ENCODE measurements around the gene SORCS2.

Gene SORCS2

GRCh38 chr4:7367864-7368277, 175.5 kb downstream of the SORCS2 start:
- H3K4me3 ChIP-seq (ENCODE audit: low read depth, low read length), result no peak overlapping the region
- TF ChIP-seq CTCF (IDR thresholded peaks at IDR 0.05; ENCODE audit: low read depth, low read length), result no peak

- no peak overlapping the region for H3K4me3 ChIP-seq (ENCODE audit: low read depth, low read length)
These were observed 176.0 kb downstream of the SORCS2 start for GRCh38 chr4:7368296-7368695.

DNA sequence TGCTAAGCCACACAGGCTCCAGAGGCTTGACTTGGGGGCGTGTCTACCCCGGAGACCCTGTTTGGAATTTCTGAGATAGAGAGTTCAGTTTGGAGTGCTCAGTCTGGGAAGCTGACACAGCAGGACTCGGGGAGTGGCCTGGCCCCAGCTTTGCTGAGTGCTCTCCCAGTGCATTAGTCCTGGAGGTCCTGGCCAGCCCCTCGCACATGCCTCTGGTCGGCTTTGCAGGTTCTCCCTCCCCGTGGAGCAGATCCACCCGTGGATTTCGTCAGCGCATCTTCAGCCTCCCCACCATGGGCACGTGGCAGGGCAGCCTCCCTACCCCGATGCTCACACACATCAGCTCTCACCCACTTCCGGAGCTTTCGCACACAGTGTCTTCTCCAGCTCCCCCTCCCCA, 177.2 kb downstream of the SORCS2 start:
- no peak overlapping the region for H3K4me3 ChIP-seq (ENCODE audit: low read depth, low read length)
- no peak for TF ChIP-seq CTCF (IDR thresholded peaks at IDR 0.05; ENCODE audit: low read depth, low read length)

More at GRCh38 chr4:7368296-7368695, 176.0 kb downstream of the SORCS2 start:
- no peak for TF ChIP-seq CTCF (IDR thresholded peaks at IDR 0.05; ENCODE audit: low read depth, low read length)

DNA sequence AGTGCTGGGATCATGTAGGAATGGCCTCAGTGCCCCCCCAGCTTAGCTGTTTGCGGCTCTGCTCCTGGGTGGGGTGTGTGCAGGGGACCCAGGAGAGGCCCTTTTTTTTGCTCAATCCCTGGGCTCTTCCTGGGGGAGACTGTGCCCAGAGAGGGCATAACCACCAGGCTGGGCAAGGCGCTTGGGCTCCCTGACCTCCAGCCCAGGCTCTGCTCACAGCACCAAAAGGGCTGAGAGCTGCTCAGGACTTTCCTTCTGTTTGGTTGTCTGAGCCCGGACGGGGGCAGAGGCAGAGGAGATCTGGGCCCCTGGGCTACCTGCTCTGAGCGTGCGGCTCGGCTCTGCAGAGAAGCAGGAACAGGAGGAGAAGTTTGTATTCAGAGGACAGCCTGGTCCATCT, 177.7 kb downstream of the SORCS2 start:
- H3K4me3 ChIP-seq (ENCODE audit: low read depth, low read length), result no peak overlapping the region
- no peak for TF ChIP-seq CTCF (IDR thresholded peaks at IDR 0.05; ENCODE audit: low read depth, low read length)

DNA sequence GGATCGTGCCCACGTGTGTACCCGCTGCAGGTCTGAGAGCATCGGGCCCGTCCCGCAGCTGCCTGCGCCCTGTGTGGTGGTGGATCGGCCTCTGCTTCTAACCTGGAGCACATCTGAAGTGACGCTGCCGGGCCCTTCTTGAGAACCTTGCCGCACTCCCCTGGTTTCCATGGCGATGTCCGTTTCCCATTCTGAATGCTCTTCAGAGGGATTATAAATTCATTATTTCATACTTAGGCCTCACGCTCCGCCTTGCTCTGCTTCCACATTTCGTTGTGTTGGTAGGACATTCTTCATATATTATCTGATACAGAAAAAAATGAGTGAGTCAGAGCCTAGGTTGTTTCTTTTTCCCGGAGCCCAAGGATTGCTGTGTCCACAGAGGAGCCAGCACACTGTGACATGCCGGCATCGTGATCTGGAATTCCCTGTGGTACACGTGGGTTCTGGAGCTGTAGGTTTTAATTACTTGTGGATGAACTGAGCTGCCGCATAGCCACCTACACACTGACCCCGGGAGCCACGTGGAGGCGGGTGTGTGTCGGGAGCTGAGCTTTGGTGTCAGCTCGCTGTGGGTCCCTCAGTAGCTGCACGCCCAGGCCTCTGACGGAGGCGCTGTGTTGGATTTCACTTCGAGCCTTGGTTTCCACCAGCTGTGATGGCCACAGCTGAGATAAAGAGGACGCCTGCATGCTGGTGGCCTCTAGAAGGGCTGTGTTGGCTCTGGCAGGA, 179.0 kb downstream of the SORCS2 start:
- TF ChIP-seq CTCF (IDR thresholded peaks at IDR 0.05; ENCODE audit: low read depth, low read length), result no peak
- H3K4me3 ChIP-seq (ENCODE audit: low read depth, low read length), result no peak overlapping the region

DNA sequence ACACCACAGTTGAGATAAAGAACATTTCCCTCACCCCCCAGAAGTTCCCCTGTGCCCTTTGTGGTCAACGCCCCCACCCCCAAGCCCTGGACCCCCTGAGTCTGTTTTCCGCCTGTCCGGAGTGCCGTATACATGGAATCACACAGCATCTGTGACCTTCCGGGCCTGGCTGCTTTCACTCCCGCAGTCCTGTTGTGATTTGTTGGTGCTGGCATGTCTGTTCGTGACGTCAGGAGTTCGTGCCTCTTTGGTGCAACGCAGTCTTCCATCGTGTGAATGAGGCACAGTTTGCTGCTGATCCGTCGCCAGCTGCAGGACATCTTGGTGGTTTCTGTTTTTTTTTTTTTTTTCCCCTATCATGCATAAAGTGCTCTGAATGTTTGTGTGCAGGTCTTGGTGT, 180.3 kb downstream of the SORCS2 start:
- H3K4me3 ChIP-seq (ENCODE audit: low read depth, low read length), result no peak overlapping the region

More for the DNA sequence above, 180.3 kb downstream of the SORCS2 start:
- no peak for TF ChIP-seq CTCF (IDR thresholded peaks at IDR 0.05; ENCODE audit: low read depth, low read length)

Measured in WI38 (cell line).